Liver (tissue), 9 donors: Measurements from ENCODE around the gene MYO1B. TPM values are rescaled to one million over a fixed set of nuclear protein-coding genes. Genes with fewer than 3 reads are reported as not detected.

Source experiments
- DNase-seq: peaks from one replicate; pipeline ENCODE4 v3.0.0-alpha.2; 2017; ENCODE audit warnings: low spot score
- H3K27ac ChIP-seq, 2 donors: one replicate each; pipeline ENCODE4 v1.7.0; 2013; ENCODE audit warnings: inconsistent platforms in 2 of 2, low read length in 2 of 2, control low read depth in 1 of 2, low read depth in 1 of 2, mild to moderate bottlenecking in 1 of 2
- H3K27me3 ChIP-seq, 4 donors: one replicate each; pipeline versions ENCODE4 v1.6.1 to v1.7.0; 2013; ENCODE audit warnings: low read length in 3 of 4, inconsistent platforms in 1 of 4, mild to moderate bottlenecking in 1 of 4, moderate library complexity in 1 of 4; ENCODE audit not compliant: control insufficient read depth in 4 of 4, insufficient read depth in 4 of 4
- H3K36me3 ChIP-seq, 4 donors: one replicate each; pipeline versions ENCODE4 v1.6.1 to v1.7.0; 2013; ENCODE audit warnings: low read length in 3 of 4, mild to moderate bottlenecking in 3 of 4, low read depth in 1 of 4, moderate library complexity in 1 of 4; ENCODE audit not compliant: control insufficient read depth in 4 of 4, insufficient read depth in 3 of 4
- H3K4me1 ChIP-seq, 4 donors: one replicate each; pipeline versions ENCODE4 v1.6.1 to v1.7.0; 2013; ENCODE audit warnings: low read length in 3 of 4, mild to moderate bottlenecking in 3 of 4, moderate library complexity in 1 of 4; ENCODE audit not compliant: control insufficient read depth in 4 of 4, insufficient read depth in 4 of 4
- H3K4me3 ChIP-seq, 3 donors: one replicate each; pipeline versions ENCODE4 v1.6.1 to v1.7.0; 2013; ENCODE audit warnings: low read length in 3 of 3, control low read depth in 1 of 3, low read depth in 1 of 3, mild to moderate bottlenecking in 1 of 3
- H3K9ac ChIP-seq, 2 donors: one replicate each; pipeline ENCODE4 v1.7.0; 2013; ENCODE audit warnings: low read length in 2 of 2, mild to moderate bottlenecking in 2 of 2, moderate library complexity in 2 of 2, control low read depth in 1 of 2, low read depth in 1 of 2
- H3K9me3 ChIP-seq, 4 donors: one replicate each; pipeline versions ENCODE4 v1.6.1 to v1.7.0; 2013; ENCODE audit warnings: low read length in 3 of 4; ENCODE audit not compliant: control insufficient read depth in 4 of 4
- CTCF ChIP-seq: fragments of 150-350 bp; IDR thresholded peaks from 2 replicates; pipeline ENCODE4 v1.5.1; 2017; ENCODE audit warnings: improper control_type of control experiment, low read depth, low read length; ENCODE audit not compliant: missing input control
- EGR1 ChIP-seq, 2 donors: IDR thresholded peaks; 2 replicates each; pipeline ENCODE4 v1.6.1; 2016 to 2018; ENCODE audit warnings: antibody characterized with exemption in 2 of 2, low read depth in 2 of 2
- FOXA1 ChIP-seq: IDR thresholded peaks from 2 replicates; pipeline ENCODE4 v1.6.1; 2016; ENCODE audit warnings: antibody characterized with exemption
- FOXA2 ChIP-seq: IDR thresholded peaks from 2 replicates; pipeline ENCODE4 v1.6.1; 2016; ENCODE audit warnings: antibody characterized with exemption
- GABPA ChIP-seq, 2 donors: IDR thresholded peaks in 1 of 2; conservative IDR thresholded peaks in 1 of 2; 2 replicates each; pipeline ENCODE4 v1.6.1; 2016; ENCODE audit warnings: antibody characterized with exemption in 2 of 2, mild to moderate bottlenecking in 1 of 2, moderate library complexity in 1 of 2
- HNF4A ChIP-seq, 2 donors: conservative IDR thresholded peaks; 2 replicates each; pipeline ENCODE4 v1.6.1; 2016; ENCODE audit warnings: antibody characterized with exemption in 2 of 2, mild to moderate bottlenecking in 2 of 2
- JUND ChIP-seq, 2 donors: IDR thresholded peaks; 2 replicates each; pipeline ENCODE4 v1.6.1; 2016; ENCODE audit warnings: antibody characterized with exemption in 2 of 2
- MAX ChIP-seq: IDR thresholded peaks from 2 replicates; pipeline ENCODE4 v1.6.1; 2016; ENCODE audit warnings: antibody characterized with exemption
- NR2F2 ChIP-seq: IDR thresholded peaks from 2 replicates; pipeline ENCODE4 v1.6.1; 2016; ENCODE audit warnings: antibody characterized with exemption
- RAD21 ChIP-seq, 2 donors: IDR thresholded peaks; 2 replicates each; pipeline ENCODE4 v1.6.1; 2016; ENCODE audit warnings: antibody characterized with exemption in 2 of 2, mild to moderate bottlenecking in 2 of 2
- REST ChIP-seq: IDR thresholded peaks from 2 replicates; pipeline ENCODE4 v1.6.1; 2016; ENCODE audit warnings: antibody characterized with exemption, mild to moderate bottlenecking
- TAF1 ChIP-seq: conservative IDR thresholded peaks from 2 replicates; pipeline ENCODE4 v1.6.1; 2016; ENCODE audit warnings: antibody characterized with exemption, mild to moderate bottlenecking
- YY1 ChIP-seq: IDR thresholded peaks from 2 replicates; pipeline ENCODE4 v1.6.1; 2016; ENCODE audit warnings: antibody characterized with exemption, mild to moderate bottlenecking
- ZBTB33 ChIP-seq: IDR thresholded peaks from 2 replicates; pipeline ENCODE4 v1.6.1; 2016; ENCODE audit warnings: antibody characterized with exemption
- WGBS: extraction: QIAGEN DNeasy Blood & Tissue Kit; methylation state at CpG from one replicate; pipeline ENCODE4 v1.1.7; 2013; 5-methylcytosine and 5-hydroxymethylcytosine counted together
- polyA plus RNA-seq, 2 donors: library from polyadenylated mRNA; stranded (reverse) in 1 of 2; unstranded in 1 of 2; fragments of 200-250 nt in 1 of 2; fragments of >200 nt in 1 of 2; fragmentation: Nextera tagmentation in 1 of 2; extraction: Ambion mirVana in 1 of 2; gene quantifications; one replicate each; pipeline versions ENCODE4 v1.2.1 to v1.2.3, GENCODE V29; 2013 to 2015
- total RNA-seq, 2 donors: library from RNA; depleted of rRNA; stranded (reverse); fragments of >200 nt; gene quantifications; one replicate each; pipeline ENCODE4 v1.2.3, GENCODE V29; 2014
- donor health status: healthy.
- donor health status: healthy.
- donor health status: healthy.
- donor health status: healthy.
- donor health status: healthy.

Gene MYO1B
- total and polyA plus RNA-seq, 4 donors = 66.5 to 434 (median 117) TPM

- H3K27ac ChIP-seq = no peak overlapping the region
- H3K4me1 ChIP-seq = peaks cover 2 to 9% (median 3%) of the 10 kb centered on the region in 4 donors
- no peaks in the 10 kb centered on the region for H3K36me3 ChIP-seq
- WGBS = 68% methylated on average over 5 of the region's 5 CpGs
- no peaks in the 10 kb centered on the region for H3K9me3 ChIP-seq
- DNase-seq = no peak
- H3K27me3 ChIP-seq = no peaks in the 10 kb centered on the region
- TF ChIP-seq HNF4A (conservative IDR thresholded peaks at IDR 0.05) (no peak), EGR1 (IDR thresholded peaks at IDR 0.05; ENCODE audit: low read depth in 2 of 2) (no peak), GABPA (IDR thresholded peaks at IDR 0.05 in 1 of 2, conservative IDR thresholded peaks at IDR 0.05 in 1 of 2) (no peak), MAX (peak; percentile 11), ZBTB33 (no peak), TAF1 (no peak), RAD21 (IDR thresholded peaks at IDR 0.05) (peak; percentile 65 to 89), CTCF (peak; percentile 44), REST (no peak), NR2F2 (no peak), YY1 (no peak)
- no peak overlapping the region for H3K4me3 ChIP-seq
- H3K9ac ChIP-seq = no peak overlapping the region
These were observed 26.8 kb upstream of the MYO1B start for GRCh38 chr2:191218292-191218898.

- peaks cover 0 to 4% (median 1%) of the 10 kb centered on the region in 4 donors for H3K4me1 ChIP-seq
- H3K9ac ChIP-seq = no peak overlapping the region
- no peak overlapping the region for H3K27ac ChIP-seq
- TF ChIP-seq YY1 (no peak), HNF4A (conservative IDR thresholded peaks at IDR 0.05) (no peak), FOXA1 (no peak), RAD21 (IDR thresholded peaks at IDR 0.05) (no peak), FOXA2 (no peak), JUND (IDR thresholded peaks at IDR 0.05) (no peak), ZBTB33 (no peak), REST (no peak), NR2F2 (no peak)
- H3K27me3 ChIP-seq = no peaks in the 10 kb centered on the region
- no peaks in the 10 kb centered on the region for H3K36me3 ChIP-seq
- no peak overlapping the region for H3K4me3 ChIP-seq
- DNase-seq = no peak
- H3K9me3 ChIP-seq = no peaks in the 10 kb centered on the region
- WGBS = 94% methylated on average over 2 of the region's 2 CpGs
These were observed 24.5 kb upstream of the MYO1B start for GRCh38 chr2:191220671-191221070.
